ENCODE measurements around the gene TGFA. TPM values are rescaled to one million over a fixed set of nuclear protein-coding genes. Genes with fewer than 3 reads are reported as not detected.

TGFA gene
- total RNA-seq, 2 experiments from 2014 or later, result 0.47 to 0.88 TPM

DNA sequence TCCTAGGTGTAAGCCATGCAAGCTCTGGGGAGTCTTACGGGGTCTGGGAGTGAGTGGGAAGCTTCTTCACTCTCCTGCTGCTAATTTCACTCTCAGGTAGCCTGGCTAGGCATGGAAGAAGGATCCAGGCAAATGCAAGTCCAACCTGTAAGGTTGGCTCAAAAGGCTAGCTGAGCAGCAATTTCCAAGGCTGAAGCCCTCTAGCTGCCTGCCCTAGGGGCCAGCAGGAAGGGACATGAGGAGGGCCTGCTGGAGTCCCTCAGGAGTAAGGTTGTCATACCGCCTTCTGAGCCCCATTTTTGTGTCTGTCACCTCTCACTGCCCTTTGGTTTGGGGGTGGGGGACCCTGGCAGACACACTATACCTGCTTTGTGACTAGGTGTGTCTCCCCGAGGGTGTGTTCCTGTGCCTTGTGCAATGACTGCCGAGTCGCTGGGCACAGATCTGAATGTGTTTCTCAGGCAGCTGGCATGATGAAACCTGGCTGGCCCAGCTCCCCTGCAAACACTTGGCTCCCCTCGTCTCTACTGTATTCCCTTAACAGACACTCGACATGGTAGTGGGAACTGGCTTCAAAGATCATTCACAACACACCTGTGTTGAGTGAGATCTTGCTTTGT is 127.8 kb downstream of the TGFA start:
- no peaks in the 10 kb centered on the region for H3K4me1 Mint-ChIP-seq (ENCODE audit: low read depth)
- Histone ChIP-seq H3K27me3 (ENCODE audit: control insufficient read depth in 1 of 2, insufficient read depth in 2 of 2, low read length in 2 of 2) (no peaks in the 10 kb centered on the region), H3K4me3 (ENCODE audit: low read length) (no peak overlapping the region), H3K36me3 (ENCODE audit: insufficient read depth, low read length) (no peaks in the 10 kb centered on the region), H3K9me3 (ENCODE audit: control insufficient read depth in 1 of 2, insufficient read depth in 1 of 2, low read length in 2 of 2) (no peaks in the 10 kb centered on the region), H3K4me1 (ENCODE audit: insufficient read depth, low read length) (no peaks in the 10 kb centered on the region), H3K27ac (ENCODE audit: low read depth in 1 of 2, low read length in 2 of 2) (no peak overlapping the region)
- DNase-seq, result no peak
- ChIA-PET POLR2A (no interaction called here), CTCF (no interaction called here)
- intact Hi-C loops (cut with DNase I, micrococcal nuclease), result no loop called here
- H3K36me3 Mint-ChIP-seq (ENCODE audit: low read depth), result no peaks in the 10 kb centered on the region
- no peak overlapping the region for H3K27ac Mint-ChIP-seq
- H3K27me3 Mint-ChIP-seq, result no peaks in the 10 kb centered on the region
- ATAC-seq (ENCODE audit: poor library complexity), result no peak
- TF ChIP-seq, protein P1, sequence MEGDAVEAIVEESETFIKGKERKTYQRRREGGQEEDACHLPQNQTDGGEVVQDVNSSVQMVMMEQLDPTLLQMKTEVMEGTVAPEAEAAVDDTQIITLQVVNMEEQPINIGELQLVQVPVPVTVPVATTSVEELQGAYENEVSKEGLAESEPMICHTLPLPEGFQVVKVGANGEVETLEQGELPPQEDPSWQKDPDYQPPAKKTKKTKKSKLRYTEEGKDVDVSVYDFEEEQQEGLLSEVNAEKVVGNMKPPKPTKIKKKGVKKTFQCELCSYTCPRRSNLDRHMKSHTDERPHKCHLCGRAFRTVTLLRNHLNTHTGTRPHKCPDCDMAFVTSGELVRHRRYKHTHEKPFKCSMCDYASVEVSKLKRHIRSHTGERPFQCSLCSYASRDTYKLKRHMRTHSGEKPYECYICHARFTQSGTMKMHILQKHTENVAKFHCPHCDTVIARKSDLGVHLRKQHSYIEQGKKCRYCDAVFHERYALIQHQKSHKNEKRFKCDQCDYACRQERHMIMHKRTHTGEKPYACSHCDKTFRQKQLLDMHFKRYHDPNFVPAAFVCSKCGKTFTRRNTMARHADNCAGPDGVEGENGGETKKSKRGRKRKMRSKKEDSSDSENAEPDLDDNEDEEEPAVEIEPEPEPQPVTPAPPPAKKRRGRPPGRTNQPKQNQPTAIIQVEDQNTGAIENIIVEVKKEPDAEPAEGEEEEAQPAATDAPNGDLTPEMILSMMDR (IDR thresholded peaks at IDR 0.05), result no peak
- peaks cover 2% of the 10 kb centered on the region for H3K9me3 Mint-ChIP-seq
- H3K4me3 Mint-ChIP-seq, result no peak overlapping the region

DNA sequence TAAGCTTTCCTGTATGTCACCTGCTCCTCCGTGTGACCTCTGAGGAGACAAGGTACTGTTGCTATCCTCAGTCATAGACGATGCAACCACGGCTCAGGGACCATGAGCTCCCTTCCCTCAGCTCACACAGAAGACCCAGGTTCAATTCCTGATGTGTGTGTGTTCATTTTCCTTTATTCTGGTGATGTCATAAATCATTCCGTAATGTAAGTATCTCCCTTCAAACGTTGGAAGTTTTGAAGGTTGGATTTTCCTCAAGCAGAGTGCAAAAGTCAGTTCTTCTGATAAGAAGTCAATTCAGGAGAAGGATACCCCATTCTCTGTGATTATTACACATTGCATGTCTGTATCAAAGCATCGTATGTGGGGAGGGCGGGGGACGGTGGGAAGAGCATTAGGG is 132.9 kb downstream of the TGFA start:
- ChIA-PET CTCF (no interaction called here), POLR2A (no interaction called here)
- Mint-ChIP-seq H3K4me3 (no peak overlapping the region), H3K27me3 (no peaks in the 10 kb centered on the region), H3K36me3 (ENCODE audit: low read depth) (no peaks in the 10 kb centered on the region), H3K4me1 (ENCODE audit: low read depth) (peaks cover 7% of the 10 kb centered on the region), H3K9me3 (no peaks in the 10 kb centered on the region), H3K27ac (no peak overlapping the region)
- intact Hi-C loops (cut with DNase I, micrococcal nuclease), result no loop called here
- Histone ChIP-seq H3K9me3 (ENCODE audit: control insufficient read depth in 1 of 2, insufficient read depth in 1 of 2, low read length in 2 of 2) (no peaks in the 10 kb centered on the region), H3K27ac (ENCODE audit: low read depth in 1 of 2, low read length in 2 of 2) (no peak overlapping the region), H3K27me3 (ENCODE audit: control insufficient read depth in 1 of 2, insufficient read depth in 2 of 2, low read length in 2 of 2) (no peaks in the 10 kb centered on the region), H3K36me3 (ENCODE audit: insufficient read depth, low read length) (no peaks in the 10 kb centered on the region), H3K4me1 (ENCODE audit: insufficient read depth, low read length) (no peaks in the 10 kb centered on the region), H3K4me3 (ENCODE audit: low read length) (no peak overlapping the region)
- DNase-seq (no peak), ATAC-seq (ENCODE audit: poor library complexity) (no peak)
- TF ChIP-seq, protein P1 (IDR thresholded peaks at IDR 0.05), result no peak

DNA sequence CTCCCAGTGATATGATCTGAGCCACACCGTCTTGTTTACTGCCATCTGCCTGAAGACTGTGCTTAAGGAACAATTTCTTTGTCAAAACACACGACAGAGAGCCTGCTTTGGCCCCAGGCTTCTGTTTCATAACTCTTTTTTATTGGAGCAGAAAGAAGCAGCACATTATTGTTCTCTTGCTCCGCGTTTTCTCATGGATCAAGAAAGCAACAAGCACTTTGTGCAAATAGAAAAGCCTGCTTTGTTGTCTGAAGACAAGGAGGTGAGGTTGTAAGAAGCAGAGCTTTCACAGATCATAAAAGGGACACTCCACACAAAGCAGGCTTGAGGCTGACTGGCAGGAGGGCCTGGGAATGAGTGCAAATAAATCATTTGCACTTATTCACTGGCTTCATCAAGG is 133.5 kb downstream of the TGFA start:
- Histone ChIP-seq H3K27ac (ENCODE audit: low read depth in 1 of 2, low read length in 2 of 2) (no peak overlapping the region), H3K4me1 (ENCODE audit: insufficient read depth, low read length) (no peaks in the 10 kb centered on the region), H3K27me3 (ENCODE audit: control insufficient read depth in 1 of 2, insufficient read depth in 2 of 2, low read length in 2 of 2) (no peaks in the 10 kb centered on the region), H3K36me3 (ENCODE audit: insufficient read depth, low read length) (no peaks in the 10 kb centered on the region), H3K4me3 (ENCODE audit: low read length) (no peak overlapping the region), H3K9me3 (ENCODE audit: control insufficient read depth in 1 of 2, insufficient read depth in 1 of 2, low read length in 2 of 2) (no peaks in the 10 kb centered on the region)
- Mint-ChIP-seq H3K27ac (no peak overlapping the region), H3K4me1 (ENCODE audit: low read depth) (peaks cover 7% of the 10 kb centered on the region), H3K9me3 (no peaks in the 10 kb centered on the region), H3K27me3 (no peaks in the 10 kb centered on the region), H3K4me3 (no peak overlapping the region), H3K36me3 (ENCODE audit: low read depth) (no peaks in the 10 kb centered on the region)
- ATAC-seq (ENCODE audit: poor library complexity), result no peak
- ChIA-PET POLR2A (interaction anchor here (1.1 kb wide), 1 partner anchor 21 kb away, joined by 3 read pairs; no protein-coding TSS in a partner anchor), CTCF (no interaction called here)
- TF ChIP-seq, protein P1 (IDR thresholded peaks at IDR 0.05), result no peak
- intact Hi-C loops (cut with DNase I, micrococcal nuclease), result no loop called here
- no peak for DNase-seq
